ENCODE measurements around the gene COX11.

The COX11 gene

GRCh38 chr17:54967621-54968261, 713 bp downstream of the COX11 start:
- DNase-seq (ENCODE audit: low read depth in 2 of 2): no peak

- DNase-seq (ENCODE audit: low read depth in 2 of 2): no peak
Observed at GRCh38 chr17:54956791-54957190, 11.7 kb downstream of the COX11 start.

- DNase-seq (ENCODE audit: low read depth in 2 of 2): no peak
Observed at GRCh38 chr17:54951286-54951685, 17.2 kb downstream of the COX11 start.

GRCh38 chr17:54950116-54950515, 18.3 kb downstream of the COX11 start:
- DNase-seq (ENCODE audit: low read depth in 2 of 2): no peak

DNA sequence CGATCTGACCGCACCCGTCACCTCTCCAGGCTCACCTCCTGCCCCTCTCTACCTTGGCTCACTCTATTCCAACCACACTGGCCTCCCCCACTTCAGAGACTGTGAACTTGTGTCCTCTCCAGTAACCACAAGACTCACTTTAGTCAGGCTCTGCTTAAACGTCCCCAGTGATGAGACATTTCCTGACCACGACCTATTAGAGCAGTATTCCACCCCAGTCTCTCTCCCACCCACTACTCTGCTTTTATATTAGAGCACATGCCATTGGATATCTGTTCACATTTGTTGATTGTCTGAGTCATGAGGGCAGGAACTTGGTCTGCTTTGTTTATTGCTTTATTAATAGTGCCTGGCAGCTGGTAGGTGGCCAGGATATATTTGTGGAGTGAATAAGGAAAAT, 20.1 kb downstream of the COX11 start:
- no peak for DNase-seq (ENCODE audit: low read depth in 2 of 2)

- DNase-seq (ENCODE audit: low read depth in 2 of 2): no peak
Observed at GRCh38 chr17:54947396-54947795, 21.1 kb downstream of the COX11 start.

GRCh38 chr17:54945671-54946070, 22.8 kb downstream of the COX11 start:
- no peak for DNase-seq (ENCODE audit: low read depth in 2 of 2)

DNA sequence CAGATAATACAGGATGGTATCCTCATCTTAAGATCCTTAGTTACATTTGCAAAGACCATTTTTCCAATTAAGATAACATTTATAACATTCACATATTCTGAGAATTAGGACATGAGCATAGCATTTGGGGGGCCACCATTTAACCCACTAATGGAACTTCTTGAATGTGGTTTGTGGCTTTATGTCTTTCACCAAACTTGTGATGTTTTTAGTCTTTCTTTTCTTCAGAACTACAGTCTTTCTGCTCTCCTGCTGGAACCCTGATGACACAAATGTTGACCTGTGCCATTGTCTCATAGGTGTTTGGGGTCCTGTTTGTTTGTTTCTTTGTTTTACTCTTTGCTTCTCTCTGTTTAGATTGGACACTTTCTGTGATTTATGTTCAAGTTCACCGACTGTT, 23.2 kb downstream of the COX11 start:
- no peak for DNase-seq (ENCODE audit: low read depth in 2 of 2)

GRCh38 chr17:54944796-54945195, 23.7 kb downstream of the COX11 start:
- DNase-seq (ENCODE audit: low read depth in 2 of 2): no peak

DNA sequence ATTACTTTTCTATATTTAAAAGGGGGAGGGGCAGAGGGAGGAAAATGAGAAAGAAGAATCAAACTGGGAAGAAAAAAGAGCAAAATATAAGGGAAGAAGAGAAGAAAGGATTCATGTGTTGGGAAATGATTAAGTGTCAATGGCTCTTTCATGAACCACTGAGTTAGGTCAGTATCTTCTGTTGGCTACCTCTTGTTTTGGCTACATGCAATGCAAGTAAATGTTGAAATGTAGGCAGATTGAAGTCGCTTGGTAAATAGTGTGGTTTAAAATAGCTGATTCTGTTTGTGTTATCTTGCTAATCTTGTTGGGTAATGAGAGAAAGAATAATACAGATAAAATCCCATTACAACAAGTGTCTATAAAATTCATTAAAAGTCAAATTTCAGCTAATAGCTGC, 27.2 kb downstream of the COX11 start:
- DNase-seq (ENCODE audit: low read depth in 2 of 2): no peak

- DNase-seq (ENCODE audit: low read depth in 2 of 2): no peak
Observed at GRCh38 chr17:54937426-54937825, 31.0 kb downstream of the COX11 start.

DNA sequence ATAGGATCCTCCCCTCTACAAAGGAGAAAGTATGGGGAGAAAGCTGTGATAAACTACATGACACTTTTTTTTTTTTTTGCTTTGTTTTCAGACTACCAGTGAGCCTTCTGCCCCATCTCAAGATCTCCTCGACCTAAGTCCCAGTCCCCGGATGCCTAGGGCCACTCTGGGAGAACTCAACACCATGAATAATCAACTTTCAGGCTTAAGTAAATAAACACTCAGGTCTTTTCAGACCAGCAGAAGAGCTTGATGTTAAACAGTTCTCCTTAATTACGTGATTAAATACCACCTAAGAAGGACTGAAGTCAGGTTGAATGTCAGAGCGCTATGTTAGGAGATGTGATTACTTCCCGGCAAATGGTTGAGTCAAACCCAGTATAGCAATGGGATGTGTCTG, 31.4 kb downstream of the COX11 start:
- no peak for DNase-seq (ENCODE audit: low read depth in 2 of 2)

GRCh38 chr17:54935471-54935870, 33.0 kb downstream of the COX11 start:
- no peak for DNase-seq (ENCODE audit: low read depth in 2 of 2)

DNA sequence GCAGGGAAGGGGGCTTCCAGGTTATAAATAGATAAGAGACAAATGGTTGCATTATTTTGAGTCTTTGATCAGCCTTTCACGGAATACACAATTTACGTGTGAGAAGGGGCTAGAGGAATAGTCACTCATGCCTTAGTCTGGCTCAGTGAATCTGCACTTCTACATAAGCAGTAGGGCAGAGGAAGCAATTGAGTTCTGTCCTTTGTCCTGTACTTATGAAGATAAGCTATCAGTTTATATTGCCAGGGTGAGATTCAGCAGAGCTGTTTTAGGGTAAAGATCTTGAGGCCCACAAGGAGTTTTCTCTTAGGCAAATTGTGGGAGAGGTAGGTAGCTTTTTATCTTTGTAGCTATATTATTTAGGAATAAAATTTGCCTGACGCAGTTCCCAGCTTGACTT, 34.5 kb downstream of the COX11 start:
- no peak for DNase-seq (ENCODE audit: low read depth in 2 of 2)

DNA sequence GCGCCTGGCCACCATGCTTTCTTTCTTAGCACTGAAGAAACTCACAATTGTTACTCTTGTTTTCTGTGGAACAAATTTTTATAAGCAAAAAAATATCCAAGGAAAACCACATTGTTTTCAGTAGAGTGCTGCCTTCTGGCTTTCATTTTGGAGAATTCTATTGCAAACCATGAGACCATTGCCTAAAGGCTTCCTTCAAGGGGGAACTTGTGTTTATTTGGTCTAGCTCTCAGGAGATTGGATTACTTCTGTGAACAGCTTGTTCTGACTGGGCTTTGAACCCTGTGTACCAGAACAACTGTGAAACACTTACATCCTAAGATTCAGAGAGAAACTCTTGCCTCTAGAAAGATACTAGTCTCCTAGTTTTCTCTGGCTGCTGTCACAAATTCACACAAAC, 35.7 kb downstream of the COX11 start:
- no peak for DNase-seq (ENCODE audit: low read depth in 2 of 2)

DNA sequence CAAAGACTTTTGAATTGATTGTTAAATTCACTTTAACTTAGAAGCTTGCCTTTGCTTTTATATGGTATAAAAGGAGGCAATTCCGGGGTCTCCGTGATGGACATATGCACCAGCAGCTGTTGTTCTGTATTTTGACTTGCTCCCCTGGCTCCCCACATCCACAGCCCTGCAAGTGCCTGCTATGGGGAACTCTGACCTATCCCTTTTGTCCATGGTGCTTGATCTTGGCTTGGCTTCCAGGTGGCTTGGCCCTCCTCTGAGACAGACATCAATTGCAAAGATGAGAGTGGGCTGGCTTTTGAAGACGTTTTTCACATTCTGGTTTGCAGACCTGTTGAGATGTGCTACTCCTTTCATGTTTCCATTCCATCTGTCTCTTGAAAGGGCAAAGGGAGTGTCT, 40.9 kb downstream of the COX11 start:
- no peak for DNase-seq (ENCODE audit: low read depth in 2 of 2)

DNA sequence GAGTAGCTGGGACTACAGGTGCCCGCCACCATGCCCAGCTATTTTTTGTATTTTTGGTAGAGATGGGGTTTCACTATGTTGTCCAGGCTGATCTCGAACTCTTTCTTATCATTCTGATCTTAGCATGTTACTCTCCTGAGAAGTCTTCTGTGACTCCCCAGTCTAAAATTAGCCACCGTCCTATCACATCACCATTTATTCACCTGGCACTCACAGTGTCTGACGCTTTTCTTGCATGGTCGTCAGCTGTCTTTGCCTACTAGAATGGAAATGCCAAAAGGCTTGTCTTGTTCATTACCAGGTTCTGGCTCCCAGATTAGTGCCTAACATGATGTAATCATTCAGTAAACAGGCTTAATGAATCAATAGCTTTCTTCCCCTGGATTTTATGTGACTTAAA, 44.0 kb downstream of the COX11 start:
- no peak for DNase-seq (ENCODE audit: low read depth in 2 of 2)

DNA sequence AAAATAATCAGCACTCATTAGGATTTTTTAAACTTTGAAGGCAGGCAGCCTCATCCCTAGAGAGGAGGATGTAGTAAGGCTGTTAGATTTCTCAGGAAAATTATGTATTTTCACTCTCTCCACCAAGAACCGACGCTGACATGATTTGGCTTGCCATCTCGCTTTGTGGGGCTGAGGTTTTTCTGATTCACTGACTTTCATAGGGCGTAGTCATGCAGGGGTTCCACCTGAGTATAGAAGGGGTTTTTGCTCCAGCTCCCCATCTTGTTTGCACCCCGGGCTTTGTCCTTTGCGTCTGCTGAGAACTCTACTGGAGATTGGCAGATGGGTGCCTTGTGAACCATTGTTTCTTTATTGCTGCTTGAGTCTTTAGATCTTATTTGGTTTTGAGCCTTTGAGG, 47.6 kb downstream of the COX11 start:
- DNase-seq (ENCODE audit: low read depth in 2 of 2): no peak

DNA sequence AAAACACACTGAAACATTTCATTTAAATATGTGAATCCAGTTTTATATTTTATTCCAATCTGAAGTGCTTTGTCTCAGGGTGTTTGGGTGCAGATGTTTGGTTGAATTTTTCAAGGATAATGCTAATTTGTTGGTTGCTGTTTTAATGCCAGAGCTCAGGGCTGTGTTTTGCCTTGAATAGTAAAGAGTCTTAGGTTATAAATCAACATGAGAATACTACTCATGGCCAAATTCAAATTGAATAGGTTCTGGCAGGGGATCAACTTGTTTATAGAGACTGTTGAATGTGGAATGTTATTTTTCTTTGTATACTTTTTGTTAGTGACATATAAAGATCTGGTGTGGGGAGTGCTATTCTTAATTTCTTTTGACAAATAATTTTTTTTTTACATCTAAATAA, 49.0 kb downstream of the COX11 start:
- DNase-seq (ENCODE audit: low read depth in 2 of 2): no peak

DNA sequence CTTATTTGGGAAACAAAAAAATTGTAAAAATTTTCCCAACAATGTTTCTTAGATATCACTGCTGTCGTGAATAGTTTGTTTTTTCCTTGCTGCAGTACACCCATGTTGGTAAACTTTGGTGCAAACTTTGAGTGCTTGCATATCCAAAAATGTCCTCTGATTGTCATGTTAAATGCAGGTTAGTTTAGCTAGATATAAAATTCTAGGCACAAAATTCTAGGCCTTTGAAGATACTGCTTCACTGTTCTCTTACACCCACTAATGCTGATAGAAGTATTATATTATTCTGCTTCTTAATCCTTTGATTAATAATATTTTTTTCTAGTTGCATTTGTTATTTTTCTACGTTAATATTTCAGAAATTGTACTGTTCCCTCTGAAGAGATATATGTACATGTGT, 51.7 kb downstream of the COX11 start:
- DNase-seq (ENCODE audit: low read depth in 2 of 2): no peak
